NB4 (cell line): ENCODE measurements around the gene PAFAH1B2.

Experiments used
- DNase-seq: peaks from one replicate; pipeline ENCODE4 v3.0.0; 2010; ENCODE audit warnings: low read depth
- H3K4me3 ChIP-seq: one replicate; pipeline ENCODE4 v1.5.1; 2011; ENCODE audit warnings: mild to moderate bottlenecking, low read depth, low read length, moderate library complexity
- MAX ChIP-seq: IDR thresholded peaks from 2 replicates; pipeline ENCODE4 v1.6.1; 2011; ENCODE audit warnings: low read depth, low read length
- MYC ChIP-seq: IDR thresholded peaks from 2 replicates; pipeline ENCODE4 v1.6.1; 2011; ENCODE audit warnings: low read depth, low read length
- POLR2A ChIP-seq: IDR thresholded peaks from 2 replicates; pipeline ENCODE4 v1.6.1; 2011; ENCODE audit warnings: mild to moderate bottlenecking; ENCODE audit not compliant: insufficient read length; ENCODE audit errors: extremely low read depth
- TF ChIP-seq, protein P1 (sequence below): IDR thresholded peaks from one replicate; pipeline ENCODE4 v1.5.1; 2012; ENCODE audit warnings: low read depth, low read length

PAFAH1B2 gene

GRCh38 chr11:117144477-117145392, 648 bp downstream of the PAFAH1B2 start:
- H3K4me3 ChIP-seq = peak overlapping the region; percentile 88
- TF ChIP-seq, protein P1, sequence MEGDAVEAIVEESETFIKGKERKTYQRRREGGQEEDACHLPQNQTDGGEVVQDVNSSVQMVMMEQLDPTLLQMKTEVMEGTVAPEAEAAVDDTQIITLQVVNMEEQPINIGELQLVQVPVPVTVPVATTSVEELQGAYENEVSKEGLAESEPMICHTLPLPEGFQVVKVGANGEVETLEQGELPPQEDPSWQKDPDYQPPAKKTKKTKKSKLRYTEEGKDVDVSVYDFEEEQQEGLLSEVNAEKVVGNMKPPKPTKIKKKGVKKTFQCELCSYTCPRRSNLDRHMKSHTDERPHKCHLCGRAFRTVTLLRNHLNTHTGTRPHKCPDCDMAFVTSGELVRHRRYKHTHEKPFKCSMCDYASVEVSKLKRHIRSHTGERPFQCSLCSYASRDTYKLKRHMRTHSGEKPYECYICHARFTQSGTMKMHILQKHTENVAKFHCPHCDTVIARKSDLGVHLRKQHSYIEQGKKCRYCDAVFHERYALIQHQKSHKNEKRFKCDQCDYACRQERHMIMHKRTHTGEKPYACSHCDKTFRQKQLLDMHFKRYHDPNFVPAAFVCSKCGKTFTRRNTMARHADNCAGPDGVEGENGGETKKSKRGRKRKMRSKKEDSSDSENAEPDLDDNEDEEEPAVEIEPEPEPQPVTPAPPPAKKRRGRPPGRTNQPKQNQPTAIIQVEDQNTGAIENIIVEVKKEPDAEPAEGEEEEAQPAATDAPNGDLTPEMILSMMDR = no peak
- TF ChIP-seq MYC (peak; percentile 28; the same call in 1 of the 2 replicates), MAX (peak; percentile 54), POLR2A (no peak)
- DNase-seq = peak; percentile 93

DNA sequence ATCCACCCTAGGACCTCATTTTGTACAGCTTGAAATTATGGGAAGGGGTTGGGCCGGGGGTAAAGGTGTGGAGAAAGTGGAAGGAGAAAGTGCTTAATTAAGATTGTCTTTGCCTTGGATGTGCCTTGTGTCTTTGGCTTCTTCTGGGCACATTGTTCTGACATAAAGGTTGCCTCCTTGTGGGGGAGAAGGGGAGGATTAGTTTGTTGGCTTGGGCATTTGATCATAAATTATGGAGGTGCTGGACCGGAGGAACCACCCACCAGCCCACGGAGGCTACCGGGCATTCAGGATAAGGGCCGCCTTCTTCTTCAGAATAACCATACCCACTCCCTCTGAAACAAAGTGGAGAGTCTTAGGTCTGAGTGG, 1.3 kb downstream of the PAFAH1B2 start:
- H3K4me3 ChIP-seq = peak overlapping the region; percentile 88
- no peak for TF ChIP-seq MYC
- TF ChIP-seq, protein P1 = no peak
- TF ChIP-seq MAX = no peak
- TF ChIP-seq POLR2A = no peak
- peak; percentile 69 for DNase-seq

DNA sequence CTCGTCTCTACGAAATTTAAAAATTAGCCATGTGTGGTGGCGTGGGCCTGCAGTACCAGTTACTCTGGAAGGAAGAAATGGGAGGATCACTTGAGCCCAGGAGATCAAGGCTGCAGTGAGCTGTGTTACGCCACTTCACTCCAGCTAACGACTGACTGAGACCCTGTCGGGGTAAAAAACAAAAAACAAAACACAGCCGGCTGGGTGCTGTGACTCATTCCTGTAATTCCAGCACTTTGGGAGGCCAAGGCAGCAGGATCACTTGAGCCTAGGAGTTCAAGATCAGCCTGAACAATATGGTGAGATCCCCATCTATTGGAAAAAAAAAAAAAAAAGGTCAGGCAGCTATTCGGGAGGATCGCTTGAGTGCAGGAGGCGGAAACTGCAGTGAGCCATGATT, 2.4 kb downstream of the PAFAH1B2 start:
- peak overlapping the region; percentile 88 for H3K4me3 ChIP-seq

DNA sequence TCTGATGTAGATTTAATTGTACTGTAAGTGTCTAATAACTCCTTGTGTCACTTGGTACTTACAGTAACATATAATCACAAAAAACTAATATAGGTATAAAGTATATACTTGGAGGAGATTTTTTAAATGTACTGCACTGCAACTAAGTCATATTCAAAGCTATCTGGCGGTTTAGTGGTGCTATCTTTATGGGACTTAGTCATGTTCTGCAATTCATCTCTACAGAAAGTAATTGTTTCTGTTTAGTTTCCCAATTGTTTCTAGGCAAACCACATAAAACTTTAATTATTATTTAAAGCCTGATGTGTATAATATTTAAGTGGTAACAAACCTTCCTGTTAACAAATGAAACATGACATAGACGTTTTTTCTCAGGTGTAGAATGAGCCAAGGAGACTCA, 8.0 kb downstream of the PAFAH1B2 start:
- DNase-seq = no peak
- TF ChIP-seq MAX (no peak), POLR2A (no peak), MYC (no peak)

More for the DNA sequence above, 2.4 kb downstream of the PAFAH1B2 start:
- TF ChIP-seq MYC (no peak), MAX (no peak), POLR2A (no peak)
- TF ChIP-seq, protein P1 = no peak
- DNase-seq = peak; percentile 41

DNA sequence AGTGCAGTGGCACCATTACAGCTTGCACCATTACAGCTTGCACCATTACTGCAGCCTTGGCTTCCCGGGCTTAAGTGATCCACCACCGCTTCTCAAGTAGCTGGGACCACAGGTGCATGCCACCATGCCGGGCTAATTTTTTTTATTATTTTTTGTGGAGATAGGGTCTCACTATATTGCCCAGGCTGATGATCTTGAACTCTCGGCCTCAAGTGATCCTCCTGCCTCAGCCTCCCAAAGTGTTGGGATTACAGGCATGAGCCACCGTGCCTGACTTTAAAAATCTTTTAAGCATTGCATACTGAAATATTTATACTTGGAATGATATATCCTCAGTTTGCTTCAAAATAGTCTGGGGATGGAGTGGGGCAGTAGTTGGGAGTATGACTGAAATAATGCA, 10.4 kb downstream of the PAFAH1B2 start:
- no peak for DNase-seq
- no peak for TF ChIP-seq MYC
- TF ChIP-seq POLR2A = no peak
- TF ChIP-seq MAX = no peak
- TF ChIP-seq, protein P1 = no peak
- H3K4me3 ChIP-seq = no peak overlapping the region

More for the DNA sequence above, 8.0 kb downstream of the PAFAH1B2 start:
- no peak overlapping the region for H3K4me3 ChIP-seq

DNA sequence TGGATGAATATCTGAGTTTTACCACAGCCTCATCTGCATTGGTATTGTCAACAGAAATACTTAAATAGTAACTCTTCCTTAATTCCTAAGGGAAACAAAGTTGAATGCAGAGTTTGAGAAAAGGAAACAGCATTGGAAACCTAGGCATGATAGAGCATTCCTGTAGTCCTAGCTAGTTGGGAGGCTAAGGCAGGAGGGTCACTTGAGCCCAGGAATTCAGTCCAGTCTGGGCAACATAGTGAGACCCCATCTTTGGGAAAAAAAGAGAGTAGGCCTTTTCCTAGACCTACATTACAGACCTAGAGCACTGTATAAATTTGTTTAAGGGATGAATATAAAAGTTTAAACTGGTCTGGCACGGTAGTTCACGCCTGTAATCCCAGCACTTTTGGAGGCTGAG, 13.4 kb downstream of the PAFAH1B2 start:
- TF ChIP-seq, protein P1 = no peak
- TF ChIP-seq MYC = no peak
- TF ChIP-seq MAX = no peak
- no peak for TF ChIP-seq POLR2A

More for the DNA sequence above, 13.4 kb downstream of the PAFAH1B2 start:
- DNase-seq = no peak
- H3K4me3 ChIP-seq = no peak overlapping the region
